ENCODE measurements around the gene MEF2D.

- no peak for TF ChIP-seq CTCF (IDR thresholded peaks at IDR 0.05)
- TF ChIP-seq EZH2 (IDR thresholded peaks at IDR 0.05; ENCODE audit: borderline replicate concordance, insufficient read depth, low read depth, low read length, poor library complexity, severe bottlenecking), result no peak
These were observed 5.2 kb upstream of the MEF2D start for GRCh38 chr1:156505679-156506298.
